CD4-positive, alpha-beta T cell treated with Interleukin-17A for 4 hours (primary cell): Measurements from ENCODE around the gene SYT2.
"Not testable (repeated sequence)": the region's sequence is repeated elsewhere in the genome, so short reads cannot be mapped to it uniquely, and the experiment has no call there.

Source experiments
- DNase-seq: peaks from one replicate; pipeline ENCODE4 v3.0.0-alpha.2; 2020; ENCODE audit warnings: mixed read lengths

Gene SYT2

GRCh38 chr1:202710070-202711045, at the start of gene SYT2:
Gene SYT2 (minus strand): TSS chr1:202710454. CDS start chr1:202605772, 104,682 bp downstream.
- DNase-seq = no peak

- DNase-seq = no peak
Measured at GRCh38 chr1:202756391-202756790, 46.1 kb upstream of the SYT2 start.

- no peak for DNase-seq
Measured at GRCh38 chr1:202754293-202754692, 44.0 kb upstream of the SYT2 start.

GRCh38 chr1:202752774-202753173, 42.5 kb upstream of the SYT2 start:
- no peak for DNase-seq

GRCh38 chr1:202750761-202751160, 40.5 kb upstream of the SYT2 start:
- no peak for DNase-seq

- no peak for DNase-seq
Measured at GRCh38 chr1:202750024-202750423, 39.8 kb upstream of the SYT2 start.

GRCh38 chr1:202745323-202745888, 35.2 kb upstream of the SYT2 start:
- DNase-seq = no peak

- DNase-seq = not testable (repeated sequence)
Measured at GRCh38 chr1:202744770-202745169, 34.5 kb upstream of the SYT2 start.

- DNase-seq = no peak
Measured at GRCh38 chr1:202742496-202742895, 32.2 kb upstream of the SYT2 start.

- no peak for DNase-seq
Measured at GRCh38 chr1:202733251-202733650, 23.0 kb upstream of the SYT2 start.

- no peak for DNase-seq
Measured at GRCh38 chr1:202728951-202729350, 18.7 kb upstream of the SYT2 start.

GRCh38 chr1:202725526-202725925, 15.3 kb upstream of the SYT2 start:
- no peak for DNase-seq

GRCh38 chr1:202723708-202724107, 13.5 kb upstream of the SYT2 start:
- DNase-seq = no peak

GRCh38 chr1:202723046-202723445, 12.8 kb upstream of the SYT2 start:
- DNase-seq = not testable (repeated sequence)

- no peak for DNase-seq
Measured at GRCh38 chr1:202716654-202717053, 6.4 kb upstream of the SYT2 start.

GRCh38 chr1:202714202-202714601, 3.9 kb upstream of the SYT2 start:
- DNase-seq = not testable (repeated sequence)

- no peak for DNase-seq
Measured at GRCh38 chr1:202713110-202713509, 2.9 kb upstream of the SYT2 start.

- no peak for DNase-seq
Measured at GRCh38 chr1:202711949-202712635, 1.8 kb upstream of the SYT2 start.

GRCh38 chr1:202709276-202710041, 795 bp downstream of the SYT2 start:
- no peak for DNase-seq

GRCh38 chr1:202708456-202709275, 1.6 kb downstream of the SYT2 start:
- no peak for DNase-seq

GRCh38 chr1:202706851-202707250, 3.4 kb downstream of the SYT2 start:
- DNase-seq = no peak

- DNase-seq = no peak
Measured at GRCh38 chr1:202704601-202705000, 5.7 kb downstream of the SYT2 start.
